Amniotic epithelial cell (primary cell): ENCODE results near the gene PIK3R1.
"Not testable (repeated sequence)": the region's sequence is repeated elsewhere in the genome, so short reads cannot be mapped to it uniquely, and the experiment has no call there.

Experiments used
- DNase-seq: peaks from one replicate; pipeline ENCODE4 v3.0.0-alpha.2; 2010; ENCODE audit warnings: low read depth

The PIK3R1 gene

GRCh38 chr5:68226546-68227073 is 11.1 kb downstream of the PIK3R1 start:
- no peak for DNase-seq

- no peak for DNase-seq
These were observed 12.1 kb downstream of the PIK3R1 start for GRCh38 chr5:68227532-68228160.

DNA sequence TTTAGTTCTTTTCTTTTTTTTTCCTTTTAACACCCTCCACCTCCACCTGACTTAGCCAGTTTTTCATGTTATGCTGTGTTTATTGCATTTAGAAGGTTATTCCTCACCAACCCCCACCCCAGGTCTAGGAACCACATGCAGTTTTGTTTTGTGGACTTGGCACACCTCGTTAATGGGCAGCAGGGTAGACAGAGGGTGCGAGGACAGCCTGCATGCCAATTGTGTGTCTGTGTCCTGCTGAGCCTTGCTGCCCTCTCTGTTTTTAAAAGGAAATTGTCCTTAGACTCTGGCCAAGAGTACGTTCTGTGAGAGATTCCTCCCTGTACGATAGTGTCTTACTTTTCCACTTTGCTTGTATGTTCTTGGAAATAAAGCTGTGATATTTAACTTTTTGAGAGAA is 13.9 kb downstream of the PIK3R1 start:
- no peak for DNase-seq

GRCh38 chr5:68230285-68230684 is 14.7 kb downstream of the PIK3R1 start:
- no peak for DNase-seq

DNA sequence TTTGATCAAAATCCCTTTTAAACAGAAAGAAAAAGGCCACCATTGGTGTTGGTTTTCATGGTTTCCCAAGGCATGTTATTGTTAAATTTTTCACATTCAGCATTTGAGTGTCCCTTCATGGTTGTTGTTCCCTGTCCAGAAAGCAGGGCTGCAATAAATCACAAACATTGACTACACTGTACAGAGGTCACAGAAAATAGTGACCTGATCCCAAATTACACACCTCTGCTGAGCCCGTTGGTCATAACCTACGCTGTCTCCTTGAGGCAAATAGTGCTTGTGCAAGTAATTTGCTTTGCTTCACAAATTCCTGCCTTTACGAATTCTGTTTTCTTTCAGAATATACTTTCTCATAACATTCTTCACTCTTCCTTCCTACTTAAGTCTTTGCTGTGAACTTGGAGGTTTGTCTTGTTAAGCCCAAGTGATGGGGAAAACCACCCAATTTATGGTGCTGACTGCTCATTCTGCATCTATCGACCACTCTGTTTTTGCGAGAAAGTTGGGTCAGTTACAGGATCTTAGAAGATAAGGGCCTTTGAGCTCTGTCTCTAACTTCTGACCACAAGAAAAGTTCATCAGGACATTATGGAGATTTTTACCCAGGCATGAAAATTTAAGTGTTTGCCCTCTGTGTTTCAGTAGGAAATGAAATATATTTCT is 16.0 kb downstream of the PIK3R1 start:
- no peak for DNase-seq

GRCh38 chr5:68232277-68232676 is 16.7 kb downstream of the PIK3R1 start:
- DNase-seq = no peak

- no peak for DNase-seq
These were observed 17.5 kb downstream of the PIK3R1 start for GRCh38 chr5:68233075-68233474.

- DNase-seq = not testable (repeated sequence)
These were observed 19.7 kb downstream of the PIK3R1 start for GRCh38 chr5:68235229-68235628.

DNA sequence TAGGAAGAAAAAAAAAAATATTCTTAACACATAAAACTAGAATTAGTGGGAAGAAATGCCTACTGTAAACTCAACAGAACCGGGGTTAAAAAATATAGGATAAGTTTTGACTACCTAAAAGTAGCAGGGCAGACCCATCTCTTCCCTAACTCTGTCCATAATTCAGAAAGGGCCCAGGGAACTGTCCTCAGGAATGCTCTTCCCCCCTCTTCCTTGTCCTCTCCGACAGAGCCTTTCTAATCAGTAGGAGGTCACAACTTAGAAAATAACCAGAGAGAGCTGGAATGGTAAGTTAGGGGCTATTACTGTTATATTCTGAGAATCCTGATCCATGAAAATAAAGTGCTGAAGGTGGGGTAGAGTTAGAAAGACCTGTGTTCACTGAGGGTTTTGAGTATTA is 22.2 kb downstream of the PIK3R1 start:
- DNase-seq = no peak

DNA sequence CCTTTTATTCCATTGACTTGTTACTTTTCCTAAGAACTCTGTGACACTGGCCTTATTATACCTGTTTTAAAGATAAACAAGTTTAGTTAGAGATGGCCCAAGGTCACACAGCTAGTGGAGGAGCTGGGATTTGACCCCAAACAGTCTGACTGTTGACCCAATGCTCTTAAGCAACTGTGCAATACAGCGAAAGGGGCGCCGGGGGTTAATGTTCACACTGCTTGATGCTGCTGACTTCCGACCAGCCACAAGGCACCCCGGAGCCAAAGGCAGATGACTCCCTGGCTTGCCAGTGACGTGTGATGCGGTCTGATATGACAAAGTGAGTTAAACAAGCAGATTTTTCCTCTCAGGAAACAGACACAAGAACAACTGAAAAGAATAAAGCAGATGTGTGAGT is 23.9 kb downstream of the PIK3R1 start:
- DNase-seq = peak; percentile 75

GRCh38 chr5:68240202-68240601 is 24.6 kb downstream of the PIK3R1 start:
- DNase-seq = no peak

- no peak for DNase-seq
These were observed 25.2 kb downstream of the PIK3R1 start for GRCh38 chr5:68240771-68241170.

DNA sequence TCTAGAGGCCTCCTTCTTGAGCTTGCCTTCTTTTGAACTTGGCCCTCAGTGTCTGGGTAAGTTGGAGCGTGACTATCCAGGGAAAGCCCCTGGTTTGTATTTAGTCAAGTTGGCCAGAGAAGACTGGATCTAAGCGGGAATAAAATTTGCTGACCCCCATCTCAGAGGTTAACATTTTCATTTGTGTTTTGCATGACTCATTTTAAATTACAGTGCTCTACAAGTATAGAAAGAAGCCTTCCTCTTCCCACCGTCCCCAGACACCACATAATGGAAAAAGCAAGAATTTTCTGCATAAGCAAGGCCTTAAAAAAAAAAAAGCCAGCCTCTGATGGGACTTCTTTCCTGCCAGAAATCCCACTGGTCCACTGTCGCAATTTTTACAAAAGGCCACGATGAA is 27.2 kb downstream of the PIK3R1 start:
- no peak for DNase-seq

DNA sequence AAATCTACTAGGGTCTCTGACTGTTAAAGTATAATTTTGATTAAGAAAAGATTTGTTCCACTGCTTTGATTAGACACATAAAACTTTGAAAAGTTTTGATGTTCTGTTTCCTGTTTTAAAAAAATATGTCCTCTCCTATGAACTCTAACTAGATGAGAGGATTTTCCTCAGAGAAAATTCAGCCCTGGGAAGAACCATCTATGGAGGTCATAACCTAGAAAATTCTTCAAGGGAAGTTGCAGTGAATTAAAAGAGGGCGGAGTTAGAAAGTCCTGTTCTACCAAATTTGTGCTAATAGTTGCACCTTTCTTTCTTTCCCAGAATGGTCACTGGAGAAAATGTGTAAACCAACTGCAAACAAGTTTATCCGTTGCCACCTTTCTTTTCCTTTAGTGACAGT is 27.7 kb downstream of the PIK3R1 start:
- no peak for DNase-seq

DNA sequence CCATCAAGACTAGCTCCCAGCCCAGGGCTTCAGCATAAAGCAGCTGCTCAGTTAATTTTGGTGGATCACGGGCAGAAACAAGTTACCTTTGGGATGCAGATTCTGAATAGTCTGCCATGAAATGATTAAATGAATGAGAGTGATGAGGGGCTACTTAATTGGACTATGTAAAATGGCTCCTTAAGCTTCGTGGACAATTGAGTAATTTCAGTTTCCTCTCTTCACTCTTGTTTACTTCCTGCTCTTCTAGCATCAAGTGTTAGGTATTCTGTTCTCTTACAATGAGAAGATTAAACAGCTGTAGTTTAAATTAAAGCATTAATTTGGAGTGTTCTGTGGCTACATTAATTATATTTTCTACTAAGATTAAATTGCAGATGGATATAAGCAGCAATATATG is 28.1 kb downstream of the PIK3R1 start:
- DNase-seq = no peak

DNA sequence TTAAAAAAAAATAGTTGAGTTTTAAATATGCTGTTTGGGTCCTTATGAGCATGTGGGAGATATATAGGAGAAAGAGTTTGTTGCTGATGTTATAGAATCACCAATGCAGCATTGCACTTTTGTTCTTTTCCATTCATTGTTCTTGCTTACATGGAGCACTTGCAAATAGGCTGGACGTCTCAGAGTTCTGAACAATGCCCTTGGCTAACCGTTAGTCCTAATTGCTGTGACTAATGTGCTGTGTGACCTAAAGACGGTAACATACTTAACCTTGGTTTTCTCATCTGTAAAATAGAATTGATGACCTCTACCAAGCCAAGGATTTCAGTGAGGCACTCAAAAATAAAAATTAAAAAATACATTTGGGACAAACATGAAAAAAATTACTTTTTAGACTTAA is 29.8 kb downstream of the PIK3R1 start:
- DNase-seq = no peak

- DNase-seq = no peak
These were observed 31.2 kb downstream of the PIK3R1 start for GRCh38 chr5:68246802-68247201.

DNA sequence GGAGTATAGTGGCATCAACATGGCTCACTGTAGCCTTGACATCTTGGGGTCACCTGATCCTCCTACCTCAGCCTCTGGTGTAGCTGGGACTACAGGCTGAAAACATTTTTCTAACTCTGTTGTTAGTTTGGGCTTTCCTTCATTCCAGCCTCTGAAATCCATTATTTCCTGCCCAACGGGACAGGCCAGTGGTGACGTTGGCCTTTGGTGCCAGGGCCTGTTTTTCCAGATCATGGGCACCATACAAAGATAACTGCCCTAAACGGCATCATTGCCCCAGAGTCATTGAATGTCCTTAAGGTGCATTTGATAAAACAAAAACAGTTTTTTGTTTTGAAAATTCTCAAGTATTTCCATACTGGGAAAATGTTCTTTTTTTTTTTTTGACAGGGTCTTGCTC is 32.1 kb downstream of the PIK3R1 start:
- no peak for DNase-seq

- no peak for DNase-seq
These were observed 33.3 kb downstream of the PIK3R1 start for GRCh38 chr5:68248896-68249295.

DNA sequence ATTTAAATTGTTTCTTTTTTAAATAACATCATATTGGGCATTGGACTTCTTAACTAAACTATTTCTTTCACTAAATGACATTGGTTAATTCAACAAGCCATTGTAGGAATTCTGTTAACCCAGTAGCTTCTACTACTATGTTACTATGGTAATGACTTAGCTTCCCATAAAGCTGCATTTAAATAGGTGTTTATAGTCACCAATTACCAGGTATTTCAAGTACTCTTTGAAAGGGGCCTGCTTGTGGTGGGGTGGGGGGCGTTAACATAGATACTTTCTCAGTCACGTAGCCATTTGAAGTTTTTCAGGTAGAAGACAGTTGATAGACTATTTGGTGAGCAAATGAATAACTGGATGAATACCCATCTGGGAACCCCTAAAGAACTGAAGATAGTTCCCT is 34.0 kb downstream of the PIK3R1 start:
- DNase-seq = no peak

DNA sequence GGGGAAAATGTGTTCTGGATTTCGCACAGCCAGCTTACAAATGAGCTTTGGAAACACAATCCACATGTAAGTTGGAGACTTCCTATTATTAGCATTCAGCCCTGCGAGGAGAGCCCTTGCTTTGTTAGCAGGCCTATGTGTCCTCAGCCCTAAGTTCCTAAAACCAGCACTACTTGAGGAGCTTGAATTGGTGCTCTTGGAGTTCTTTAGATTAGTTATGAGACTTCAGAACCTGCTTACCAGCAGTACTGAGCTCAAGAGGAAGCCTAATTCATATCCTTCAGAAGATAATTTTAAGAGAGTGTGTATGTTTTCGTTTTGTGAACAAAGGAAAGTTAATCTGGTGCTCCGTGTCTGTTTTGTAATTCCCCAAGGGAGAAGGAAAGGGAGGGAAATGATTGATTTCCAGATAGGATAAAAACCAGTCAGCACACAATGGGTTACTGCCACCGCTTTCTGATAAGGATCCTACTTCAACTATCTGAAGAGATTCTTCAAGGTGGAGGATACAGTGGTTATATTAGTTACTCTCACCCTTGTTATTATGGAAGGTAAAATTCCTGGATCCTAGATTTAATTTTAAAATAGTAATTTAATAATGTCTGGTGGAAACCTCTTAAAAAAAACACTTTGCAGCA is 35.2 kb downstream of the PIK3R1 start:
- no peak for DNase-seq

DNA sequence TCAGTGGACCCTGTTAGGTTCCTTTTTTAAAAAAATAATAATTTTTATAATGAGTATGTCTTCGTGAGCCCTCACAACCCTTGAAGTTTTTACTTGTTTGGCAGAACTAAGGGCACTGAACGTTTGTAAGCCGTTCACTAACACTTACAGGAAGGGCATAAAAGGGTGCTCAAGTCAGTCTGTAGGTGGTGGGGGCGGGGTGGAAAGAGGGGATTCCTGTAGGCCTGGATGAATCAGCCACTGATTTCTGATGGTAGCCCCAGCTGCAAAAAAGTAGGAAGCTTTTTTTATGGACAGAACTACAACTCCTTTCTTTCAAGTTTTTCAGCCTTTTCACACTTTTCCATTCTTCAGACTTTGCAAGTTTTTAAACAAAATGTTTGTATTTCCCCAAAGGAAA is 35.8 kb downstream of the PIK3R1 start:
- no peak for DNase-seq

DNA sequence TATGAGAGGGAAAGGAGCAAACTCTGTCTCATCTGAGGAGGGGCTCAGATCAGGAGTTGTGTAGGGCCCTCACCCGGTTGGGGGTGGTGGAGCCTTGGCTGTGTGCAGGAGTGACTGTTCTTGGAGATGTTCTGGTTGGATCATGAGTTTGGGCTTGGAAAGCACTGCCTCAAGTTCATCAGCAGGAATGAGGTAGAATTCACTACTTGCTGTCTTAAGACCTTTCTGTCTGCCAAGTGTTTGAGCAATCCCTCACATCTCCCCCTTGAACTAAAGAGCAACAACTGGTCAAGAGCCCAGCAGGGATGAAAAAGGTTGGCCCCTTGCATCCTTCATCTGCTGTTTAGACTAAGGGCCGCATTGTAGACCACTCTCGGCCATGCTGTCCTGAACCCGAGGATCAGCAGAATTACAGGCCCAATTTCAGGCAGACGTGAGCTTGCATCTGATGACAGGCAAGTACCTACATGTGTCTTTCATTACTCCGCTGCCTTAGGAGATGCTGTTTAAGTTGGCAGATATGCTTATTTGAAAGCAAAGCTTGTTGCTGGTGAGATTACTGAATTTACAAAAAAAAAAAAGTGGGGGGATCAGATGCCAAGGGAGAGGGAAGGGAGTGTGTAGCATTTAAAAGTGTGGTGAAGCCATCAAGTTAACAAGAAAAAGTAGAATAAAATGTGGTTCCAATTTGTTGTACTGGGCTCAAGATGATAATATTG is 36.4 kb downstream of the PIK3R1 start:
- peak; percentile 79 for DNase-seq
